ENCODE data around the gene SLMAP.

DNA sequence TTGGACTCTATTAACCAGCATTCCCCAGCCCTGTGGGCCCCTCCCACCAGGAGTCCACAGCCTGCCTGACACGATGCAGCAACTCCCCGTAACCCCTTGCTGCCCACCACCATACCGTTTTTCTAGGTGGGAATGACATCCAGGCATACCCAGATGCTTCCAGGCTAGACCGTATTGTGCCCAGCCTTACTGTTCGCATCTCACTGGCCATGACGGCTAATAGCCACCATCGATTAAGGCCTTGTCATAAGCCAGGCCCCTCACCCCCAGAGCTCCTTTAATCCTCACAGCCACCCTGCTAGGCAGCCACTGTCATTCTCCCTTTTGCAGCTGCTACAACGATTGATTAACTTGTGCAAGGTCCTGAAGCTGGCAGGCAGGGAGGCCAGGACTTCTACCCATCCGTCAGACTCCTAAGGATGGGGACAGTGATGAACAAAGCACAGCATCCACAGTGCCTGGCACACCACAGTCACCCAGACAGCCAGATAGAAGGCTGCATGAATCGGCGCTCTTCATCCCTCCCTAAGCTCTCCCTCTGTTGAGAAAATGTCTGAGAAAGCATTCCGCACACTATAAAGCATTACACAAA, 192.1 kb downstream of the SLMAP start:
- TF ChIP-seq, protein P1, sequence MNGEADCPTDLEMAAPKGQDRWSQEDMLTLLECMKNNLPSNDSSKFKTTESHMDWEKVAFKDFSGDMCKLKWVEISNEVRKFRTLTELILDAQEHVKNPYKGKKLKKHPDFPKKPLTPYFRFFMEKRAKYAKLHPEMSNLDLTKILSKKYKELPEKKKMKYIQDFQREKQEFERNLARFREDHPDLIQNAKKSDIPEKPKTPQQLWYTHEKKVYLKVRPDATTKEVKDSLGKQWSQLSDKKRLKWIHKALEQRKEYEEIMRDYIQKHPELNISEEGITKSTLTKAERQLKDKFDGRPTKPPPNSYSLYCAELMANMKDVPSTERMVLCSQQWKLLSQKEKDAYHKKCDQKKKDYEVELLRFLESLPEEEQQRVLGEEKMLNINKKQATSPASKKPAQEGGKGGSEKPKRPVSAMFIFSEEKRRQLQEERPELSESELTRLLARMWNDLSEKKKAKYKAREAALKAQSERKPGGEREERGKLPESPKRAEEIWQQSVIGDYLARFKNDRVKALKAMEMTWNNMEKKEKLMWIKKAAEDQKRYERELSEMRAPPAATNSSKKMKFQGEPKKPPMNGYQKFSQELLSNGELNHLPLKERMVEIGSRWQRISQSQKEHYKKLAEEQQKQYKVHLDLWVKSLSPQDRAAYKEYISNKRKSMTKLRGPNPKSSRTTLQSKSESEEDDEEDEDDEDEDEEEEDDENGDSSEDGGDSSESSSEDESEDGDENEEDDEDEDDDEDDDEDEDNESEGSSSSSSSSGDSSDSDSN (CRISPR knock-in tag; IDR thresholded peaks at IDR 0.05): peak; percentile 16; the same call in 1 of the 2 replicates
- no peak for TF ChIP-seq ZNF354B (CRISPR knock-in tag; IDR thresholded peaks at IDR 0.05)
- TF ChIP-seq JDP2 (CRISPR knock-in tag; IDR thresholded peaks at IDR 0.05; ENCODE audit: borderline replicate concordance): no peak
